Adipocyte (in vitro differentiated cells): ENCODE measurements around the gene LRMDA.
"Not testable (repeated sequence)": the region's sequence is repeated elsewhere in the genome, so short reads cannot be mapped to it uniquely, and the experiment has no call there.

Experiments
- DNase-seq: peaks from one replicate; pipeline ENCODE4 v3.0.0-alpha.2; 2015; ENCODE audit warnings: low read depth
- H3K27me3 ChIP-seq: replicated peaks from 2 replicates; pipeline ENCODE4 v1.7.0; 2013; ENCODE audit warnings: mild to moderate bottlenecking, low read length, moderate library complexity; ENCODE audit not compliant: control insufficient read depth, insufficient read depth
- H3K36me3 ChIP-seq: 2 replicates; pipeline ENCODE4 v1.7.0; 2013; ENCODE audit warnings: low read length, mild to moderate bottlenecking, moderate library complexity; ENCODE audit not compliant: control insufficient read depth, insufficient read depth, severe bottlenecking
- H3K4me1 ChIP-seq: 2 replicates; pipeline ENCODE4 v1.7.0; 2013; ENCODE audit warnings: mild to moderate bottlenecking, low read length, moderate library complexity; ENCODE audit not compliant: control insufficient read depth, insufficient read depth
- H3K4me3 ChIP-seq: 2 replicates; pipeline ENCODE4 v1.7.0; 2013; ENCODE audit warnings: mild to moderate bottlenecking, low read length, moderate library complexity
- H3K9ac ChIP-seq: 2 replicates; pipeline ENCODE4 v1.7.0; 2013; ENCODE audit warnings: mild to moderate bottlenecking, low read length, moderate library complexity
- H3K9me3 ChIP-seq: 2 replicates; pipeline ENCODE4 v1.7.0; 2013; ENCODE audit warnings: mild to moderate bottlenecking, low read length, moderate library complexity; ENCODE audit not compliant: control insufficient read depth

LRMDA gene

GRCh38 chr10:75766752-75767151 is 335.3 kb downstream of the LRMDA start:
- not testable (repeated sequence) for H3K36me3 ChIP-seq, H3K27me3 ChIP-seq, H3K9ac ChIP-seq, DNase-seq, H3K9me3 ChIP-seq, H3K4me3 ChIP-seq
- peaks cover 31% of the 10 kb centered on the region for H3K4me1 ChIP-seq

DNA sequence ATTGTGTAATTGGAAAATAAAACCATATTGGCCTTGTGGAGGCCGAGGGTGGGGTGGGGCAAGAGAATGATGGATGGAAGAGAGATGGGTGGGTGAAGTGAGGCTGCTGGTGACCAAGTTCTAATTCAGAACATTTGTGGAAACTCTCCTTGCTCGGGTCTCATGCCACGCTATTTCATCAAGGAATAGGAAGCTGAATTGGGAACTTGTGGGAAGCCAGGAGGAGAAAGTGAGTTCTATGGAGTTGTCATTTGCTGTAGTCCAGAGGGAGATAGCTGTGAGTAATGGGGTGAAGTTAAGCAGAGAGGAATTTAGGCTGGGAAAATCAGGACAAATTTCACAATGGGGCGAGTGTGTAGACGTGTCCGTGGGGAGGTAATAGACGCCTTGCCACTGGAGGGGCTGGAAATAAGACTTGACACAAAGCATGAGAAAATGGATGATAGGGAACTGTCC is 339.2 kb downstream of the LRMDA start:
- DNase-seq = no peak
- Histone ChIP-seq H3K9ac (peak overlapping the region; percentile 80), H3K27me3 (no peaks in the 10 kb centered on the region), H3K36me3 (no peaks in the 10 kb centered on the region), H3K4me1 (peaks cover 52% of the 10 kb centered on the region), H3K4me3 (peak overlapping the region; percentile 71), H3K9me3 (no peaks in the 10 kb centered on the region)

DNA sequence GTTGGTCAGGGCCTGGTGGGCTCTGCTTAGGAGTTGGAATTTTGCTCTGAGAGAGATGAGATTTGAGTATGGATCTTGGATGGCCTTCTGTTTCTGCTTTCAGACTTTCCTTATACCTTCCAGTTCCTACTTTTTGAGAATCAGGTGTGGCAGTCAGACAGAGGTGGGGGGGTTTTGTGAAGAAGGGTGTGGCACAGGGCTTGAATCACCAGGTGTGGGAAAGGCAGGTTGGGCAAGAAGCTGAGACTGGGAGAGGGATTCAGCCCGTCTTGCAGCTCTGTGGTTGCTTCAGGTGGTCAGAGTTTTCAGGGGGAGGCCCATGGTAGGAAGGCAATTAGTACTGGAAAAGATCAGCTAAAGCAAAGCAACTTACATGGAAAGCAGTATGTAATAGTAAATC is 340.2 kb downstream of the LRMDA start:
- H3K9ac ChIP-seq = peak overlapping the region; percentile 80
- H3K4me3 ChIP-seq = peak overlapping the region; percentile 71
- H3K36me3 ChIP-seq = no peaks in the 10 kb centered on the region
- H3K9me3 ChIP-seq = no peaks in the 10 kb centered on the region
- DNase-seq = no peak
- H3K27me3 ChIP-seq = no peaks in the 10 kb centered on the region
- peaks cover 52% of the 10 kb centered on the region for H3K4me1 ChIP-seq

DNA sequence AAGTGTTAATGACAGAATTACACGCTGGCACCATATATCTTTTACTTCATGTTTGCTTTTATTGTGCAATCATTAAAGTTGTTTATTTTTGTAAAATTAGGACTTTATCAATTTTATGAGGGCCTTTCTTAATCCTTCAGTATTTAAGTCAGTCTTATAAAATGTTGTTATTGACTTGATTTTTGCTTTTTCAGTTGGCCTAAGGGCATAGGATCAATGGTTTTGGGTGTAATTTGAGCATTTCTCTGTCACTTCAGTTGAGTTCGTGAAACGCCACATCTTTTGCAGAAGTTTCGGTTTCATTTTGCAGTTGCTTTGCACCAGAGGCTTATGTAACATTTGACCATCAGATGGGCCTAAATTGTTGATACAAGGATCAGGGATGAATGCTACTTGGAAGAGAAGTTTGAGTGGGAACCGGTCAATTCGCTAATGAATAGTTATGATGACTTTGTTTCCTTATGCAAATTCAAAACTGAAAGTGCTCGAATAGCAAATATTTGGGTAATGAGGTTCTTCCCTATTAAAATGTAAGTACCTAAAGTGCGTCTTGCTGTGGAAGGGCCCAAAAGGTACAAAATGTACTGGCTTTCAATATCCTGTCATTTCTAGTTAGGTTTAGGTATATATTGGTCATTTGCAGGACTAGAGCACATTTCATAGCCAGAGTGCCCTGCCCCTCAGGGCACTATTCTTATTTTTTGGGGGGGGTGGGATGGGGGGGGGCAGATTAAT is 340.9 kb downstream of the LRMDA start:
- Histone ChIP-seq H3K4me3 (peak overlapping the region; percentile 71), H3K36me3 (no peaks in the 10 kb centered on the region), H3K9me3 (no peaks in the 10 kb centered on the region), H3K27me3 (no peaks in the 10 kb centered on the region), H3K9ac (peak overlapping the region; percentile 80), H3K4me1 (peaks cover 52% of the 10 kb centered on the region)
- no peak for DNase-seq

DNA sequence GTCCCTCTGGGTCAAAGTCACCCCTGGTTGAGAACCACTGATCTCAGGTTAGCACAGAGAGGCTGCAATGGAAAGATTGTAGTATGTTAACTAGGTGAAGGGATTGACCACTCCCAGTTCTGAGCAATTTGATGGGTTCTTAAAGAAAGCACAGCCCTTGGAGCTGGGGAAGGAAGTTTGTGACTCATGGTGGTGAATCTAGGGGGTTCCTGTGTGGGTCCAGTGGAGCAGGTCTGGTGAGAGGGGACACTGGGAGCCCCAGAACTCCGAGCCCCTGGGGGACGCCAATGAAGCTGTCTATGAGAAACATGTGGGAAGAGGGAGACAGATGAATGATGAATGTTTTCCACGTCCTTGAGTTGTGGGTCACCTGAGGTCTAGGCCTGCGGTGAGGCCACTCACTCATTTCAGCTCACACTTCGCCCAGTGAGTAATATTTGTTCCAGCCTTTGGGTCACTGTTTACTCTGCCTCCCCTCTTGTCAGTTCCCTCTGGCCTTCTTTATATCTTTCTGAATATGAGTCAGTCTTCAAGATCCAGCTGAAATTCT is 341.9 kb downstream of the LRMDA start:
- Histone ChIP-seq H3K4me1 (peaks cover 54% of the 10 kb centered on the region), H3K4me3 (no peak overlapping the region), H3K9me3 (no peaks in the 10 kb centered on the region), H3K27me3 (no peaks in the 10 kb centered on the region), H3K36me3 (no peaks in the 10 kb centered on the region), H3K9ac (peak overlapping the region; percentile 66)
- no peak for DNase-seq

GRCh38 chr10:75773813-75774782 is 342.7 kb downstream of the LRMDA start:
- DNase-seq = no peak
- H3K27me3 ChIP-seq = no peaks in the 10 kb centered on the region
- H3K9ac ChIP-seq = peak overlapping the region; percentile 43
- H3K4me3 ChIP-seq = no peak overlapping the region
- H3K36me3 ChIP-seq = no peaks in the 10 kb centered on the region
- H3K9me3 ChIP-seq = no peaks in the 10 kb centered on the region
- H3K4me1 ChIP-seq = peaks cover 62% of the 10 kb centered on the region

DNA sequence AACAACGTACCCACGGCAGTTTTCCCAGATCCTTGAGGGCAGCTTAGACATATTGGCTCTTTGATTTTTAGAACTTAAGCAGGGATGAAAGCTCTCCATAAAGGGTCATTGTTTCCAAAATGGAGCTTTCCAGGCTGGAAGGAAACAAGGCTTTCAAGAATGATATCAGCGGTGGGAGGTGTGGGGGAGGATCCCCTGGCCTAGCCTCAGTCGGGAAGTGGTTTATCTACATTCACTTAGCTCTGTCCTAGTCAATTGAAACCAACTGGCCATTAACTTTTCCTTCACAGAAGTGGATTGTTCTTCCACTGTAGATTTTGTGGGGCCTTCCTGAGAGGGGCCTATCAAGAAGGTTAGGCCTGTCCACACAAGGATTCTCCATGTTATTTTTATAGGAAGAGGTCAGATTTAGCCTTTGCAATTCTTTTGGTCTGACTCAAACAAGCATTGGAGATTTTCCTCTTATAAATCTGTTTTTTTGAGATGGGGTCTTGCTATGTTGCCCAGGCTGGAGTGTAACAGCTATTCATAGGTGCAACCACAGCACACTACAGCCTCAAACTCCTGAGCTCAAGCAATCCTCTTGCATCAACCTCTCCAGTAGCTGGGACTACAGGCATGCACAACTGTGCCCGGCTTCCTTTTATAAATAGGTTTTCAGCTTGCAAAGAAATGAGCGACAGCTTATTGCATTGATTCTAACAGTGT is 343.5 kb downstream of the LRMDA start:
- DNase-seq = no peak
- H3K36me3 ChIP-seq = no peaks in the 10 kb centered on the region
- no peaks in the 10 kb centered on the region for H3K27me3 ChIP-seq
- H3K4me1 ChIP-seq = peaks cover 62% of the 10 kb centered on the region
- H3K9me3 ChIP-seq = no peaks in the 10 kb centered on the region
- peak overlapping the region; percentile 43 for H3K9ac ChIP-seq
- no peak overlapping the region for H3K4me3 ChIP-seq

- no peaks in the 10 kb centered on the region for H3K9me3 ChIP-seq
- DNase-seq = no peak
- peaks cover 46% of the 10 kb centered on the region for H3K4me1 ChIP-seq
- H3K27me3 ChIP-seq = no peaks in the 10 kb centered on the region
- no peak overlapping the region for H3K9ac ChIP-seq
- H3K36me3 ChIP-seq = no peaks in the 10 kb centered on the region
- no peak overlapping the region for H3K4me3 ChIP-seq
These were observed 345.5 kb downstream of the LRMDA start for GRCh38 chr10:75776738-75777504.

DNA sequence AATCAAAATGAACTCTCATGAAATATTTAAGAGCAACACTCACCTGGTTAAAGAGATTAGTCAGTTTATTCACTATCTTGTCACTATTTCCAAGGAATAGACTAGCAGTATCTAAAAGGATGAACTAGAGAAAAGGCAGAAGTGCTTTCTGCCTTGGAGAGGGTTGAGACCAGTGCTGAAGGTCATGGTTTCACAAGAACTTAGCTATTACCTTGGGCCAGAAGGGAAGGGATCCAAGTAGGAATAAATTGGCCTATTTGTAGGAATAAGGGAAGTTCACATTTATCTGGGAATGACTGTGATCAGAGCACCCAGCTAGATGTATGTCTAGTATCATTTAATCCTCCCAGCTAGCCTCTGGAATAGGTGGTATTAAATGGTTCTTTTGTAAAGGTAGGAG is 347.2 kb downstream of the LRMDA start:
- Histone ChIP-seq H3K9ac (peak overlapping the region; percentile 18), H3K4me3 (peak overlapping the region; percentile 31), H3K9me3 (no peaks in the 10 kb centered on the region), H3K36me3 (no peaks in the 10 kb centered on the region), H3K4me1 (peaks cover 31% of the 10 kb centered on the region), H3K27me3 (no peaks in the 10 kb centered on the region)
- DNase-seq = no peak

- H3K27me3 ChIP-seq = no peaks in the 10 kb centered on the region
- DNase-seq = no peak
- H3K36me3 ChIP-seq = no peaks in the 10 kb centered on the region
- H3K4me1 ChIP-seq = peaks cover 24% of the 10 kb centered on the region
- peak overlapping the region; percentile 18 for H3K9ac ChIP-seq
- H3K9me3 ChIP-seq = no peaks in the 10 kb centered on the region
- H3K4me3 ChIP-seq = no peak overlapping the region
These were observed 347.9 kb downstream of the LRMDA start for GRCh38 chr10:75779276-75779675.
